Lower leg skin (tissue), 4 donors: ENCODE data around the gene CENPL. TPM values are rescaled to one million over a fixed set of nuclear protein-coding genes. Genes with fewer than 3 reads are reported as not detected.
"Not testable (repeated sequence)": the region's sequence is repeated elsewhere in the genome, so short reads cannot be mapped to it uniquely, and the experiment has no call there.

Source experiments
- DNase-seq, 2 donors: peaks; one replicate each; pipeline ENCODE4 v3.0.0-alpha.2; 2019; ENCODE audit warnings: low spot score in 2 of 2
- H3K4me3 ChIP-seq: fragments of 200-600 bp; sonication (generic); 2 replicates; pipeline ENCODE4 v1.5.1; 2017; ENCODE audit warnings: mild to moderate bottlenecking, low read depth; ENCODE audit not compliant: poor library complexity, severe bottlenecking
- CTCF ChIP-seq, 3 donors: fragments of 450-650 bp; IDR thresholded peaks; one replicate each; pipeline ENCODE4 v1.5.1; 2016; ENCODE audit warnings: antibody characterized with exemption in 3 of 3, mild to moderate bottlenecking in 3 of 3, moderate library complexity in 2 of 3
- POLR2A ChIP-seq, 2 donors: fragments of 450-650 bp; IDR thresholded peaks; one replicate each; pipeline ENCODE4 v1.6.1; 2016 to 2017; ENCODE audit warnings: antibody characterized with exemption in 2 of 2, mild to moderate bottlenecking in 1 of 2, moderate library complexity in 1 of 2
- WGBS, 2 donors: methylation state at CpG; one replicate each; pipeline ENCODE4 v1.1.5; 2018; 5-methylcytosine and 5-hydroxymethylcytosine counted together
- intact Hi-C: fragments of 100-400 bp; cut with DNase I; formaldehyde crosslinking; loops from one replicate; pipeline ENCODE4 v1.15.0; 2023; ENCODE audit warnings: low total_unique reads
- total RNA-seq, 4 donors: library from RNA; depleted of rRNA; stranded (reverse); fragments of >200 nt; gene quantifications; one replicate each; pipeline ENCODE4 v1.1.0, GENCODE V29; 2016

Gene CENPL
- total RNA-seq, 4 donors from 2014 or later: 2.7 to 6.8 (median 4.1) TPM

- 85 to 91% methylated on average over 2 of the region's 2 CpGs for WGBS, 2 donors
- no peak overlapping the region for H3K4me3 ChIP-seq
- intact Hi-C loops: no loop called here
- DNase-seq: no peak
- TF ChIP-seq CTCF (IDR thresholded peaks at IDR 0.05): no peak
- no peak for TF ChIP-seq POLR2A (IDR thresholded peaks at IDR 0.05)
Observed at GRCh38 chr1:173827611-173828010, 2.9 kb upstream of the CENPL start.

- H3K4me3 ChIP-seq: peak overlapping the region; percentile 59
- DNase-seq: no peak
- TF ChIP-seq CTCF (IDR thresholded peaks at IDR 0.05) (no peak), POLR2A (IDR thresholded peaks at IDR 0.05) (no peak)
- intact Hi-C loops: no loop called here
- 0 to 1% methylated on average over 25 of the region's 25 CpGs for WGBS, 2 donors
Observed at GRCh38 chr1:173823781-173824314, 835 bp downstream of the CENPL start.

GRCh38 chr1:173821680-173822079 lies 3.0 kb downstream of the CENPL start:
- intact Hi-C loops: no loop called here
- no peak overlapping the region for H3K4me3 ChIP-seq
- WGBS, 2 donors: 92 to 95% methylated on average over 4 of the region's 4 CpGs
- DNase-seq: no peak
- no peak for TF ChIP-seq CTCF (IDR thresholded peaks at IDR 0.05)
- no peak for TF ChIP-seq POLR2A (IDR thresholded peaks at IDR 0.05)

GRCh38 chr1:173818459-173818858 lies 6.2 kb downstream of the CENPL start:
- intact Hi-C loops: no loop called here
- TF ChIP-seq POLR2A (IDR thresholded peaks at IDR 0.05): no peak
- no peak for TF ChIP-seq CTCF (IDR thresholded peaks at IDR 0.05)
- no peak overlapping the region for H3K4me3 ChIP-seq
- 97% methylated on average over 1 of the region's 1 CpG for WGBS, 2 donors
- no peak for DNase-seq

- intact Hi-C loops, H3K4me3 ChIP-seq, DNase-seq: not testable (repeated sequence)
- 95 to 98% methylated on average over 5 of the region's 5 CpGs for WGBS, 2 donors
Observed at GRCh38 chr1:173813654-173814053, 11.0 kb downstream of the CENPL start.

- no peak for DNase-seq
- TF ChIP-seq CTCF (IDR thresholded peaks at IDR 0.05): no peak
- no peak for TF ChIP-seq POLR2A (IDR thresholded peaks at IDR 0.05)
- no peak overlapping the region for H3K4me3 ChIP-seq
- intact Hi-C loops: no loop called here
- WGBS, 2 donors: 94% methylated on average over 2 of the region's 2 CpGs
Observed at GRCh38 chr1:173802961-173803360, 21.7 kb downstream of the CENPL start.

- H3K4me3 ChIP-seq, DNase-seq, intact Hi-C loops: not testable (repeated sequence)
- WGBS, 2 donors: 95 to 100% methylated on average over 1 of the region's 1 CpG
Observed at GRCh38 chr1:173799995-173800394, 24.7 kb downstream of the CENPL start.
